ENCODE measurements around the gene RUSF1.

GRCh38 chr16:31458844-31459686 lies 49.1 kb downstream of the RUSF1 start, which contains the start of gene ARMC5:
- TF ChIP-seq POLR2A (IDR thresholded peaks at IDR 0.05), result peak; percentile 70 to 81
- peak; percentile 19 to 61 (median 44) for TF ChIP-seq CTCF (IDR thresholded peaks at IDR 0.05)

Measured in adrenal gland (tissue), 5 donors.